GM18502 (cell line): ENCODE measurements around the gene E2F2.
"Not testable (repeated sequence)": the region's sequence is repeated elsewhere in the genome, so short reads cannot be mapped to it uniquely, and the experiment has no call there.

Source experiments
- ATAC-seq: cut with Tn5 transposase; IDR thresholded peaks from one replicate; pipeline ENCODE4 v1.9.1; 2021; ENCODE audit warnings: mild to moderate bottlenecking; ENCODE audit not compliant: unreplicated experiment, poor library complexity

E2F2 gene

GRCh38 chr1:23548704-23549143, 17.7 kb upstream of the E2F2 start:
- no peak for ATAC-seq

- no peak for ATAC-seq
Measured at GRCh38 chr1:23546897-23547584, 16.0 kb upstream of the E2F2 start.

GRCh38 chr1:23545851-23546250, 14.8 kb upstream of the E2F2 start:
- no peak for ATAC-seq

DNA sequence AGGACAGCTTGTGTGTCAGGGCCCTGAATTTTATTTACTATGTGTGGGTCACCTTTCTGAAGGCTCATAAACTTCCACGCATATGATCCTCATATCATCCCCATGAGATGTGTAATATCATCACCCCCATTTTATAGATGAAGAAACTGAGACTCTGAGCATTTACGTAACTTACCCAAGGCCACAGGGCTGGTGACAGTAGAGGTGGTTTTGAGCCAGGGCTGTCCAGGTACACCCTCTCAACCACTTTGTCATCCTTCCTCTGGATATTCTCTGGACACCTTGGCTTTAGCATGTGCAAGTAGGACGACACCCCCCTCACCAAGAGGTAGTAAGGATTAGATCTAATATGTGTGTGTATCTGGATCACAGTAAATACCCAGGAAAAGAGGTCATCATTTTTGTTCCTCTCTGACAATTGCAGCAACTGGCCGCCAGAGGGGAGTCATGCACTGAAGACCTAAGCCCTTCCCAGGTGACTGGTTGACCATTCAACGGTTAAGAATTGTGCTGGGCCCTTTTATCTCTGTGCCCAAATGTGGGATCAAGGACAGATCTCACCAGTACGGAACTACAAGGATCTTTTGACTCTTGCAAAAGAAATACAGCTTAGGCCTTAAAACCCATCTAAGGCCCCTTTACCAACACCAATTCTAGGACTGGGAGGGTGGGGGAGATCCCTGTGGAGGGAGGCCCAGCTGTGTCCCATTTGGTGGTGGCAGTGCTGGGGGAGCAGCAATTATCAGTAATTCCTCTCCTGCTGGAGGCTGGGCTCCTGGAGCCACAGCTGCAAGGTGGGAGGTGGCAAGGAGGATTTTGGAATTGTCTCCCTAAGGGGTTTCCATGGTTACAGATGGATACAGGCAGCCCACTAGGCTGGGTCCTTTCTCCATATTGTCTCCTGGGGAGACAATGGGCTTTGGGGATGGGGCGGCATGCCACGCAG, 13.7 kb upstream of the E2F2 start:
- no peak for ATAC-seq

DNA sequence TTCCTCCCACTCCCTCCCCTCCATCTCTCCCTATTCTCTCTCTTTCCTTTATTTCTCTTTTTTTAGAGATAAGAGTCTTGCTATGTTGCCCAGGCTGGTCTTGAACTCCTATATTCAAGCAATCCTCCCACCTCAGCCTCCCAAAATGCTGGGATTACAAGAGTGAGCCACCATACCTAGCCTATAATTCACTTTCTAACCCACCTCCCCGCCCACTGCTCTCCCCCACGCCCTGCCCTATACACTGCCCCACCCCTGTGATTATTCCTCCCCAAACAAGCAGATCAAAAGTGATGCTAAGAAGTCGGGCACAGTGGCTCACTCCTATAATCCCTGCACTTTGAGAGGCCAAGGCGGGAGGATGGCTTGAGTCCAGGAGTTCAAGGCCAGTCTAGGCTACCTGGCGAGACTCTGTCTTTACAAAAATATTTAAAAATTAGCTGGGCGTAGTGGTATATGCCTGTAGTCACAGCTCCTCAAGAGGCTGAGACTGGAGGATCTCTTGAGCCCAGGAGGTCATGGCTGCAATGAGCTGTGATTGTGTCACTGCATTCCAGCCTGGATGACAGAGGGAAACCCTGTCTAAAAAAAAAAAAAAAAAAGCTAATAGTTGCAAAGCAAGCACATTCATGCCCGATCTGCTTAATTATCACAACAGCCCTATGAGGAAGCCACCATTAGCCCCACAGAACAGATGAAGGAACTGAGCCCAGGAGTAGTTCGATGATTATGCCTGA, 12.8 kb upstream of the E2F2 start:
- ATAC-seq = no peak

GRCh38 chr1:23542940-23543339, 11.9 kb upstream of the E2F2 start:
- ATAC-seq = not testable (repeated sequence)

DNA sequence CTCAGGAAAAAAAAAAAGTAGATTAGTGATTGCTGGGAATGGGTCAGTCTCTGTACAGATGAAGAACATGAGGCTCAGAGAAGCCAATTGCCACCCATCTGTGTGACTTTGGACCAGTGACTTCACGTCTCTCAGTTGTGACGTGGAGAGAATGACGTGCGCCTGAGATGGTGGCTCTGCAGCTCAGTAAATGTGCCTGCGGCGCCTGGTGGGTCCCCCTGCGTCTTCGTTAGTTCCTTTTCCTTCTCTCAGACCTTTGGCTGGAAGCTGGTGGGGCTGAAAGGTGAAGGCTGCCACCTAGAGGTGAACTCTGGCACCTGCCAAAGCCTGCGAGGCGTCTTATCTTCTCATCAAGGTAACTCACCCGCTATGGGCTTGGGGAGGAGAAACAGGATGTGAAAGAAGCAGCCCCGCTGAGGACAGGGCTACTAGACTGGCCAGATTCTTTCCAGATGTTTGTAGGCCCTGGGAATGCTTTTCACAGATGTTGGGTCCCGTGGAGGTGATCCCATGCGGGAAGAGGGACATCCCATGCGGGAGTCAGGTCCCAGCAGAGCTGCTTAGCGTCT, 8.7 kb upstream of the E2F2 start:
- peak; percentile 83 for ATAC-seq

- no peak for ATAC-seq
Measured at GRCh38 chr1:23537296-23537973, 6.4 kb upstream of the E2F2 start.

GRCh38 chr1:23533246-23534023, 2.4 kb upstream of the E2F2 start:
- no peak for ATAC-seq

- ATAC-seq = no peak
Measured at GRCh38 chr1:23531562-23532094, 595 bp upstream of the E2F2 start.

DNA sequence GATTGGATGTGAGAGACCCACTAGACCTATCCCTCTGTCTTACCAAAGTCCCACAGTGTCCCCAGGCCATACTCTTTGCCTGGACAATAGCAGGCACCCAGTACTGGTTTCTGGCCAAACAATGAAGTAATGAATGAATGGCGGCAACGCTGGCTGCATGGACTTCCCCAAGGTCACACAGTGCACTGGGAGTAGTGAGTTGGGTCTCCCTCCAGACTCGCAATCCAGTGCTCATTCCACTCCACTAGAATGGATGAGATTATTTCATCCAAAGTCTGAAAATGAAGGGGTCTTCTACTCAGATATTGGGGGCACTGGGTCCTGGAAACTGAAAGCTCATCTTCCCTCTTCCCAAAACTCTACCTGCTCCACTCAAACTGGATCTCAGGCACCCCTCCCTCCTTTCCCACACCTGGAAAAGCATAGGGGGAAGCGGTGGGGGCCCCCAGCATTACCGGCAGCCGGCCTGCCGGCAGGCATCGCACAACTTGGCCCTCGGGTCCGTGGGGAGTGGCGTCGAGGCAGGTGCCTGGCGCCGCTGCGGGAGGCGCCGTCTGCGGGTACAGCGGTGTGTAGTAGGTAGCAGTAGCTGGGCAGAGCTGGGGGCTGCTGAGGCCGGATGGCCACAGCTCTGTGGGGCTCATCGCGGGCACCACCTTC, 816 bp downstream of the E2F2 start:
- no peak for ATAC-seq

DNA sequence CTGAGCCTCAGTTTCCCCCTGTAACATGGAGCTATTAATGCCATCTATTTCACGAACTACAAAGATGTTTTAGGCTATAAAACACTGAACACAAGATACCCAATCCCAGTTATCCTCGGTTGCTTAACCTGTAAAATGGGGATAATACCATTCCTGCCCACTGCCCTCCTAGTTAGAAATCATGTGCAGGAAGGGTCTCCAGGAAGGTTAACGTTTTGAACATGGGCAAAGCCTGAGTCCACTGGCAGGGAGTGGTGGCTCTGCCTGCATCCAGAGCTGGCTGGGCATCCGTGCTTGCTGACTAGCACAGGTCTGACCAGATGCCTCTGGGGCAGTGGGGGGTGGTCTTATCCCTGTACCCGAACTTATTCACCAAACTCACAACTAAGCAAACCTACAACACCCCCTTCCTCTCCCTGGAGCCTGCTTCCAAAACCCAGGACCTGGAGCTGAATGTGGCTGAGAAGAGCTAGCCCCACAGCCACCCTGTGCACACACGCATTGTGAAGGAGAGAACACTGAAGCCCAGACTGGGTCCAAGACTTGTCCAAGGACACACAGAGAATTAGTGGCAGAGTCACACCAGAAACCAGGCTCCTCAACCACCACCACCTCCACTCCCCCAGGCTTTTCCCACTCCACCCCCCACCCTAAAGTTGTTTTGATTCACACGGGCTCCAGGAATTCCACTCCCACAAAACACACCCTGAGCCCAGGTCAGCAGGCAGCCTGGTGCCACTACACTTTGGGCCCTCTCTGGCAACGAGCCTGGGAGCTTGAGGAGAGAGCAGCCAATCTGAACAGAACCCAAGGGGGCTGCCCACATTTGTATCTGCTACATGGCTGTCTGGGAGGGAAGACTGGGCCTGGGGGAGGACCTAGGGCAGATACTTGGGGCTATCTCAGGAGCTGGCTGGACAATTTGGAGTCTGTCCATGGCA, 1.6 kb downstream of the E2F2 start:
- no peak for ATAC-seq

DNA sequence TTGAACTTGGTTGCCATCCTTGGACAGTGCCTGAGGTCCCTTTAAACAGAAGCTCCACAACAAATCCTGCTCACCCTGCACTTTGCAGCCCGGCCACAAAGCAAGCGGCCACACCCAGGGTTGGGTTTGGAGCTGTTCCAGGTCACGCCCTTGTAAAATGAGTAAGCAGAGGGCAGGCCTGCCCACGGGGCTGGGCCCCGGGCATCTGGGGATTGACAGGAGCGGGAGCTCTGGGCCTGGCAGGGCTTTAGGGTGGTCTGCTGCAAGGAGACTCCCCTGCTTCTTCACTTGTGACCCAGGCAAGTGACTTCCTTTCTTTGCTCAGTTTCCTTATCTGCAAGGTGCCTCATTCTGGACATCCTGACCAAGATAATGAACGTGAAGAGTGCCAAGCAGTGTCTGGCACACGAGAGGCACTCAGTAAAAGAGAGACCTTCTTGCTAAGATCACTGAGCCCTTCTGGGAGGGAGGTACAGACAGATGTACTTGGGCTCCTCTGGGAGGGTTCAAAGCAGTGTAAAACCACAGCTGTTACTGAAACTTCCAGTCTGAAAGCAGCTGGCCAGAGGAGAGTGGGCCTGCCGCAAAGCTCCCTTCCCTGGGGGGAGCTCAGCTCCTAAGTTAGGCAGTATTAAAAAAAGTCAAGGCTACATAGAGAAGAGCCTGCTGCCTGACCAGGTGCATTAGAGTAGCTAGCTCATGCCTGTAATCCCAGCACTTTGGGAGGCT, 2.6 kb downstream of the E2F2 start:
- peak; percentile 42 for ATAC-seq

- ATAC-seq = no peak
Measured at GRCh38 chr1:23527900-23528249, 3.2 kb downstream of the E2F2 start.

DNA sequence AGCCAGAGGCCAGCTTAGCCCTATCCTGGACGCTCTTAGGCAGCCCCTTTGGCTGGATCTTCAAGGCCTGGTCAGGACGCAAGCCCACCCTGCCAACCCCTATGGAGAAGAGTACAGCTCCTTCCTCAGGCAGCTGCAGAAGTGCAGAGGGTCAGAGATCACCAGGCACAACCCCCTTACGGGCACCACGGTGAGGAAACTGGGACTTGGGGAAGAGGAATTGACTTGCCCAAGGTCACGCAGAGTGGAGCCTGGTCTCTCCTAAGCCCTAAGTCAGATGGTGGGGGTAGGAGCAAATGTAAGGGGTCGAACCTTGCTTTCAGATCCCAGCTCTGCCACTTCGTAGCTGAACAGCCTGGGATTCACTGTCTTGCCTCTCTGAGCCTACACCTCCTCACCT, 3.7 kb downstream of the E2F2 start:
- no peak for ATAC-seq

- ATAC-seq = no peak
Measured at GRCh38 chr1:23526329-23527041, 4.5 kb downstream of the E2F2 start.
